Panc1 (cell line): ENCODE results near the gene LRRC18. TPM values are rescaled to one million over a fixed set of nuclear protein-coding genes. Genes with fewer than 3 reads are reported as not detected.

Source experiments
- ATAC-seq: fragments of 200-7000 bp; cut with Tn5 transposase; 2 replicates; pipeline ENCODE4 v1.9.1; 2020; ENCODE audit warnings: mild to moderate bottlenecking, moderate library complexity
- BruUV-seq: library from RNA; stranded (reverse); fragments of 400-500 nt; replicated peaks from 2 replicates; lab custom pipeline; 2021; lab: Mats Ljungman, UMichigan
- CTCF ChIA-PET: fragments of 300-600 bp; sonication (Branson Sonifier 250); formaldehyde crosslinking; loops from one replicate; lab custom pipeline; 2022; ENCODE audit warnings: antibody characterized with exemption; lab: Charles Lee
- POLR2A ChIA-PET: fragments of 300-600 bp; sonication (Branson Sonifier 250); formaldehyde crosslinking; loops from one replicate; lab custom pipeline; 2022; ENCODE audit warnings: antibody characterized with exemption; lab: Charles Lee
- DNase-seq: peaks from one replicate; pipeline ENCODE4 v3.0.0-alpha.2; 2010; ENCODE audit warnings: low read depth, low spot score
- H3K27ac ChIP-seq: 2 replicates; pipeline ENCODE4 v1.5.1; 2011; ENCODE audit warnings: mild to moderate bottlenecking, low read length, inconsistent platforms
- H3K27me3 ChIP-seq: fragments of 200-500 bp; sonication (Bioruptor generic); 2 replicates; pipeline ENCODE4 v1.6.0; 2014; ENCODE audit warnings: low read length, inconsistent platforms; ENCODE audit not compliant: control insufficient read depth, insufficient read depth
- H3K36me3 ChIP-seq: fragments of 200-500 bp; sonication (Bioruptor generic); 2 replicates; pipeline ENCODE4 v1.5.1; 2014; ENCODE audit warnings: inconsistent platforms, mild to moderate bottlenecking, low read length, moderate library complexity; ENCODE audit not compliant: control insufficient read depth, insufficient read depth
- H3K4me1 ChIP-seq: 2 replicates; pipeline ENCODE4 v1.5.1; 2011; ENCODE audit warnings: inconsistent platforms, mild to moderate bottlenecking, low read length, moderate library complexity; ENCODE audit not compliant: control insufficient read depth, insufficient read depth
- H3K4me3 ChIP-seq, 2 experiments: 2 replicates each; pipeline ENCODE4 v1.5.1; 2011 to 2012; ENCODE audit warnings: low read depth in 2 of 2, low read length in 2 of 2, mild to moderate bottlenecking in 2 of 2, inconsistent platforms in 1 of 2, moderate library complexity in 1 of 2
- H3K9me3 ChIP-seq: fragments of 200-500 bp; sonication (Bioruptor generic); 2 replicates; pipeline ENCODE4 v1.5.1; 2014; ENCODE audit warnings: low read depth, mild to moderate bottlenecking, inconsistent platforms, low read length, moderate library complexity; ENCODE audit not compliant: control insufficient read depth, insufficient read depth
- POLR2AphosphoS5 ChIP-seq: IDR thresholded peaks from 2 replicates; pipeline ENCODE4 v1.6.1; 2012; ENCODE audit warnings: mild to moderate bottlenecking, low read depth, low read length, moderate library complexity
- SIN3A ChIP-seq: IDR thresholded peaks from 2 replicates; pipeline ENCODE4 v1.6.1; 2012; ENCODE audit warnings: low read depth, mild to moderate bottlenecking, low read length, moderate library complexity, borderline replicate concordance; ENCODE audit not compliant: insufficient read depth
- TCF7L2 ChIP-seq: IDR thresholded peaks from 2 replicates; pipeline ENCODE4 v1.6.1; 2011; ENCODE audit warnings: mild to moderate bottlenecking, low read depth, low read length, inconsistent platforms
- in situ Hi-C: cut with HindIII; loops from 2 replicates; pipeline ENCODE4 v1.10.0; 2016; ENCODE audit warnings: low sequenced_read_pairs, low pct_unique_long_range_greater_than_20kb
- intact Hi-C: fragments of 100-400 bp; cut with micrococcal nuclease; formaldehyde crosslinking; loops from one replicate; pipeline ENCODE4 v1.10.0; 2022; ENCODE audit not compliant: unreplicated experiment
- total RNA-seq: library from RNA; stranded (reverse); gene quantifications from one replicate; pipeline ENCODE4 v1.2.1, GENCODE V29; 2021; ENCODE audit not compliant: unreplicated experiment
- TF ChIP-seq, protein P1 (sequence below): fragments of 450-650 bp; IDR thresholded peaks from 2 replicates; pipeline ENCODE4 v1.5.1; 2017; ENCODE audit warnings: mild to moderate bottlenecking
- TF ChIP-seq, protein P2 (sequence below), 2 experiments: IDR thresholded peaks; 2 replicates each; pipeline ENCODE4 v1.6.1; 2011 to 2012; ENCODE audit warnings: low read depth in 2 of 2, control low read depth in 1 of 2, low read length in 1 of 2, mild to moderate bottlenecking in 1 of 2, moderate library complexity in 1 of 2; ENCODE audit not compliant: insufficient read depth in 1 of 2

The LRRC18 gene
- total RNA-seq, 1 experiment from 2014 or later: not detected

DNA sequence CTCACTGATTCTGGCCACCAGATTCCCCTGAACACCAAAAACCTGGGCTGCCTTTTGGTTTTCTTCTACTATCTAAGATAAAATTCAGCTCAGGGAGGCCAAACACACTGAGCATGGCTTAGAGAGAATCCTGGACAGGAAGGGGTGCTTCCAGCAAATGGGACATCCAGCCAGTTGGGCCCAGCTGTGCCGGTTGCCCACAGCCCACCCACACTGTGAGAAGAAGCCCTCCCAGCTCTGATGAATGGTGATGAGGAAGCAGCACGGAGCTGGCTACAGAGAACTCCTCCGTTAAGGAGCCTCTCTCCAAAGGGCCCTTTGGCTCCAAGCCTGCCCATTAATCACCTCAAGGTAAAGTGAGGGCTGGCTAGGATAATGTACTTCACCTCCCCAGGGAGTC lies 15.9 kb downstream of the LRRC18 start:
- Histone ChIP-seq H3K9me3 (no peaks in the 10 kb centered on the region), H3K27ac (no peak overlapping the region), H3K4me1 (no peaks in the 10 kb centered on the region), H3K36me3 (no peaks in the 10 kb centered on the region), H3K4me3 (no peak overlapping the region), H3K27me3 (peaks cover 18% of the 10 kb centered on the region)
- no TSS peak for BruUV-seq
- DNase-seq (no peak), ATAC-seq (no peak)
- POLR2A ChIA-PET: no interaction called here
- TF ChIP-seq TCF7L2 (no peak), POLR2AphosphoS5 (no peak), SIN3A (no peak)
- TF ChIP-seq, protein P1, sequence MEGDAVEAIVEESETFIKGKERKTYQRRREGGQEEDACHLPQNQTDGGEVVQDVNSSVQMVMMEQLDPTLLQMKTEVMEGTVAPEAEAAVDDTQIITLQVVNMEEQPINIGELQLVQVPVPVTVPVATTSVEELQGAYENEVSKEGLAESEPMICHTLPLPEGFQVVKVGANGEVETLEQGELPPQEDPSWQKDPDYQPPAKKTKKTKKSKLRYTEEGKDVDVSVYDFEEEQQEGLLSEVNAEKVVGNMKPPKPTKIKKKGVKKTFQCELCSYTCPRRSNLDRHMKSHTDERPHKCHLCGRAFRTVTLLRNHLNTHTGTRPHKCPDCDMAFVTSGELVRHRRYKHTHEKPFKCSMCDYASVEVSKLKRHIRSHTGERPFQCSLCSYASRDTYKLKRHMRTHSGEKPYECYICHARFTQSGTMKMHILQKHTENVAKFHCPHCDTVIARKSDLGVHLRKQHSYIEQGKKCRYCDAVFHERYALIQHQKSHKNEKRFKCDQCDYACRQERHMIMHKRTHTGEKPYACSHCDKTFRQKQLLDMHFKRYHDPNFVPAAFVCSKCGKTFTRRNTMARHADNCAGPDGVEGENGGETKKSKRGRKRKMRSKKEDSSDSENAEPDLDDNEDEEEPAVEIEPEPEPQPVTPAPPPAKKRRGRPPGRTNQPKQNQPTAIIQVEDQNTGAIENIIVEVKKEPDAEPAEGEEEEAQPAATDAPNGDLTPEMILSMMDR: no peak
- TF ChIP-seq, protein P2, sequence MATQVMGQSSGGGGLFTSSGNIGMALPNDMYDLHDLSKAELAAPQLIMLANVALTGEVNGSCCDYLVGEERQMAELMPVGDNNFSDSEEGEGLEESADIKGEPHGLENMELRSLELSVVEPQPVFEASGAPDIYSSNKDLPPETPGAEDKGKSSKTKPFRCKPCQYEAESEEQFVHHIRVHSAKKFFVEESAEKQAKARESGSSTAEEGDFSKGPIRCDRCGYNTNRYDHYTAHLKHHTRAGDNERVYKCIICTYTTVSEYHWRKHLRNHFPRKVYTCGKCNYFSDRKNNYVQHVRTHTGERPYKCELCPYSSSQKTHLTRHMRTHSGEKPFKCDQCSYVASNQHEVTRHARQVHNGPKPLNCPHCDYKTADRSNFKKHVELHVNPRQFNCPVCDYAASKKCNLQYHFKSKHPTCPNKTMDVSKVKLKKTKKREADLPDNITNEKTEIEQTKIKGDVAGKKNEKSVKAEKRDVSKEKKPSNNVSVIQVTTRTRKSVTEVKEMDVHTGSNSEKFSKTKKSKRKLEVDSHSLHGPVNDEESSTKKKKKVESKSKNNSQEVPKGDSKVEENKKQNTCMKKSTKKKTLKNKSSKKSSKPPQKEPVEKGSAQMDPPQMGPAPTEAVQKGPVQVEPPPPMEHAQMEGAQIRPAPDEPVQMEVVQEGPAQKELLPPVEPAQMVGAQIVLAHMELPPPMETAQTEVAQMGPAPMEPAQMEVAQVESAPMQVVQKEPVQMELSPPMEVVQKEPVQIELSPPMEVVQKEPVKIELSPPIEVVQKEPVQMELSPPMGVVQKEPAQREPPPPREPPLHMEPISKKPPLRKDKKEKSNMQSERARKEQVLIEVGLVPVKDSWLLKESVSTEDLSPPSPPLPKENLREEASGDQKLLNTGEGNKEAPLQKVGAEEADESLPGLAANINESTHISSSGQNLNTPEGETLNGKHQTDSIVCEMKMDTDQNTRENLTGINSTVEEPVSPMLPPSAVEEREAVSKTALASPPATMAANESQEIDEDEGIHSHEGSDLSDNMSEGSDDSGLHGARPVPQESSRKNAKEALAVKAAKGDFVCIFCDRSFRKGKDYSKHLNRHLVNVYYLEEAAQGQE (IDR thresholded peaks at IDR 0.05; ENCODE audit: insufficient read depth in 1 of 2, low read depth in 2 of 2, low read length in 1 of 2): no peak
- in situ Hi-C loops (no loop called here), intact Hi-C loops (no loop called here)
- CTCF ChIA-PET: no interaction called here

DNA sequence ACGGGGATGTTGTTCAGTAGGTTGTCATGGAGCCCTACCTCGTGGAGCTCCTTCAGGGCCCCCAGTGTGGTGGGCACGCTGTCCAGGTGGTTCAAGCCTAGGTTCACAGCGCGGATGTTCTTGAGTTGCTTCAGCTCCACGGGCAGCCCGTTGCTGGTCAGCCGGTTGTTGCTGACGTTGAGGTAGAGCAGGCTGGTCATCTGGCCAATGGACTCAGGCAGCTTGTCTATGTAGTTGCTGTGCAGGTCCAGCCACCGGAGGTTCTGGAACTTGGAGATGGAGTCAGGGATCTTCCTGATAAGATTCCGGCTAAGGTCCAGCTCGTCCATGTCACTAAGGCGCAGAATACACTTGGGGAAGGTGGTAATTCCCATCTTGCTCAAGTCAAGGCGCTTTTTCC lies 26.0 kb downstream of the LRRC18 start:
- intact Hi-C loops (no loop called here), in situ Hi-C loops (no loop called here)
- DNase-seq: no peak
- no peaks in the 10 kb centered on the region for H3K4me1 ChIP-seq
- no peak for ATAC-seq
- TF ChIP-seq, protein P2 (IDR thresholded peaks at IDR 0.05; ENCODE audit: insufficient read depth in 1 of 2, low read depth in 2 of 2, low read length in 1 of 2): no peak
- TF ChIP-seq, protein P1: no peak
- TF ChIP-seq TCF7L2 (no peak), POLR2AphosphoS5 (no peak), SIN3A (no peak)
- ChIA-PET CTCF (no interaction called here), POLR2A (no interaction called here)
- H3K27me3 ChIP-seq: peaks cover 27% of the 10 kb centered on the region
- no peak overlapping the region for H3K27ac ChIP-seq
- H3K36me3 ChIP-seq: no peaks in the 10 kb centered on the region
- no peaks in the 10 kb centered on the region for H3K9me3 ChIP-seq
- no TSS peak for BruUV-seq
- no peak overlapping the region for H3K4me3 ChIP-seq
